DOHH2 (cell line): ENCODE data around the gene PTCHD1.

ENCODE experiments used
- CTCF ChIP-seq: fragments of 200-600 bp; sonication (generic); IDR thresholded peaks from one replicate; pipeline ENCODE4 v1.5.1; 2014; ENCODE audit warnings: antibody characterized with exemption, mild to moderate bottlenecking, low read depth, low read length; ENCODE audit not compliant: poor library complexity, severe bottlenecking
- EZH2phosphoT487 ChIP-seq: fragments of 200-600 bp; sonication (generic); IDR thresholded peaks from 2 replicates; pipeline ENCODE4 v1.6.1; 2017; ENCODE audit warnings: borderline replicate concordance, mild to moderate bottlenecking, antibody characterized with exemption, low read length, moderate library complexity, mixed read lengths

- TF ChIP-seq CTCF (no peak), EZH2phosphoT487 (no peak)
These were observed 61.6 kb downstream of the PTCHD1 start for GRCh38 chrX:23396263-23396662.
